HFF-Myc (cell line): ENCODE results near the gene PKIG.

Experiments used
- DNase-seq: peaks from one replicate; pipeline ENCODE4 v3.0.0-alpha.2; 2011; ENCODE audit warnings: low read depth; ENCODE audit errors: extremely low read depth
- H3K4me3 ChIP-seq: replicated peaks from 2 replicates; pipeline ENCODE4 v1.5.1; 2011; ENCODE audit warnings: low read depth, mild to moderate bottlenecking, control low read depth, low read length
- CTCF ChIP-seq: IDR thresholded peaks from 2 replicates; pipeline ENCODE4 v1.5.1; 2012; ENCODE audit warnings: mild to moderate bottlenecking, low read depth, low read length, control low read depth; ENCODE audit errors: missing control alignments

Gene PKIG

GRCh38 chr20:44633872-44634600 is 51.7 kb downstream of the PKIG start:
- TF ChIP-seq CTCF: no peak
- no peak overlapping the region for H3K4me3 ChIP-seq
- DNase-seq: no peak

- no peak overlapping the region for H3K4me3 ChIP-seq
- no peak for DNase-seq
- no peak for TF ChIP-seq CTCF
Observed at GRCh38 chr20:44635877-44636276, 53.5 kb downstream of the PKIG start.

GRCh38 chr20:44637042-44637441 is 54.7 kb downstream of the PKIG start:
- H3K4me3 ChIP-seq: no peak overlapping the region
- TF ChIP-seq CTCF: no peak
- DNase-seq: no peak

- DNase-seq: no peak
- no peak for TF ChIP-seq CTCF
- no peak overlapping the region for H3K4me3 ChIP-seq
Observed at GRCh38 chr20:44637522-44638372, 55.4 kb downstream of the PKIG start.

GRCh38 chr20:44640522-44640921 is 58.1 kb downstream of the PKIG start:
- no peak for TF ChIP-seq CTCF
- H3K4me3 ChIP-seq: no peak overlapping the region
- DNase-seq: no peak

- no peak overlapping the region for H3K4me3 ChIP-seq
- no peak for TF ChIP-seq CTCF
- DNase-seq: no peak
Observed at GRCh38 chr20:44641325-44641724, 58.9 kb downstream of the PKIG start.
